ENCODE results near the gene PRPF4. TPM values are rescaled to one million over a fixed set of nuclear protein-coding genes. Genes with fewer than 3 reads are reported as not detected.

Gene PRPF4
- total and polyA plus RNA-seq, 9 of the 15 experiments (the other 6 are each of a cell fraction or from before 2014, with no cell fraction given): 25.8 to 66.0 (median 39.8) TPM

- TF ChIP-seq ATF6 (CRISPR knock-in tag; IDR thresholded peaks at IDR 0.05) (no peak), HMG20B (CRISPR knock-in tag; IDR thresholded peaks at IDR 0.05) (no peak), PKNOX1 (IDR thresholded peaks at IDR 0.05) (peak; percentile 86), FOXJ3 (CRISPR knock-in tag; IDR thresholded peaks at IDR 0.05) (no peak), YBX1 (IDR thresholded peaks at IDR 0.05) (no peak), EWSR1 (IDR thresholded peaks at IDR 0.05; ENCODE audit: borderline replicate concordance, low read depth, partially characterized antibody) (no peak), STAG1 (CRISPR knock-in tag; IDR thresholded peaks at IDR 0.05; ENCODE audit: borderline replicate concordance) (no peak), ADNP (tag; IDR thresholded peaks at IDR 0.05) (no peak), CCAR2 (IDR thresholded peaks at IDR 0.05; ENCODE audit: low read depth, low read length) (no peak), ZSCAN32 (CRISPR knock-in tag; IDR thresholded peaks at IDR 0.05) (no peak), ZFP1 (CRISPR knock-in tag; IDR thresholded peaks at IDR 0.05) (no peak), ZNF24 (IDR thresholded peaks at IDR 0.05) (no peak), GATAD2A (IDR thresholded peaks at IDR 0.05) (no peak)
- TF ChIP-seq, protein P1, sequence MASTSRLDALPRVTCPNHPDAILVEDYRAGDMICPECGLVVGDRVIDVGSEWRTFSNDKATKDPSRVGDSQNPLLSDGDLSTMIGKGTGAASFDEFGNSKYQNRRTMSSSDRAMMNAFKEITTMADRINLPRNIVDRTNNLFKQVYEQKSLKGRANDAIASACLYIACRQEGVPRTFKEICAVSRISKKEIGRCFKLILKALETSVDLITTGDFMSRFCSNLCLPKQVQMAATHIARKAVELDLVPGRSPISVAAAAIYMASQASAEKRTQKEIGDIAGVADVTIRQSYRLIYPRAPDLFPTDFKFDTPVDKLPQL (IDR thresholded peaks at IDR 0.05; ENCODE audit: extremely low read depth, insufficient read length): no peak
- TF ChIP-seq, protein P2, sequence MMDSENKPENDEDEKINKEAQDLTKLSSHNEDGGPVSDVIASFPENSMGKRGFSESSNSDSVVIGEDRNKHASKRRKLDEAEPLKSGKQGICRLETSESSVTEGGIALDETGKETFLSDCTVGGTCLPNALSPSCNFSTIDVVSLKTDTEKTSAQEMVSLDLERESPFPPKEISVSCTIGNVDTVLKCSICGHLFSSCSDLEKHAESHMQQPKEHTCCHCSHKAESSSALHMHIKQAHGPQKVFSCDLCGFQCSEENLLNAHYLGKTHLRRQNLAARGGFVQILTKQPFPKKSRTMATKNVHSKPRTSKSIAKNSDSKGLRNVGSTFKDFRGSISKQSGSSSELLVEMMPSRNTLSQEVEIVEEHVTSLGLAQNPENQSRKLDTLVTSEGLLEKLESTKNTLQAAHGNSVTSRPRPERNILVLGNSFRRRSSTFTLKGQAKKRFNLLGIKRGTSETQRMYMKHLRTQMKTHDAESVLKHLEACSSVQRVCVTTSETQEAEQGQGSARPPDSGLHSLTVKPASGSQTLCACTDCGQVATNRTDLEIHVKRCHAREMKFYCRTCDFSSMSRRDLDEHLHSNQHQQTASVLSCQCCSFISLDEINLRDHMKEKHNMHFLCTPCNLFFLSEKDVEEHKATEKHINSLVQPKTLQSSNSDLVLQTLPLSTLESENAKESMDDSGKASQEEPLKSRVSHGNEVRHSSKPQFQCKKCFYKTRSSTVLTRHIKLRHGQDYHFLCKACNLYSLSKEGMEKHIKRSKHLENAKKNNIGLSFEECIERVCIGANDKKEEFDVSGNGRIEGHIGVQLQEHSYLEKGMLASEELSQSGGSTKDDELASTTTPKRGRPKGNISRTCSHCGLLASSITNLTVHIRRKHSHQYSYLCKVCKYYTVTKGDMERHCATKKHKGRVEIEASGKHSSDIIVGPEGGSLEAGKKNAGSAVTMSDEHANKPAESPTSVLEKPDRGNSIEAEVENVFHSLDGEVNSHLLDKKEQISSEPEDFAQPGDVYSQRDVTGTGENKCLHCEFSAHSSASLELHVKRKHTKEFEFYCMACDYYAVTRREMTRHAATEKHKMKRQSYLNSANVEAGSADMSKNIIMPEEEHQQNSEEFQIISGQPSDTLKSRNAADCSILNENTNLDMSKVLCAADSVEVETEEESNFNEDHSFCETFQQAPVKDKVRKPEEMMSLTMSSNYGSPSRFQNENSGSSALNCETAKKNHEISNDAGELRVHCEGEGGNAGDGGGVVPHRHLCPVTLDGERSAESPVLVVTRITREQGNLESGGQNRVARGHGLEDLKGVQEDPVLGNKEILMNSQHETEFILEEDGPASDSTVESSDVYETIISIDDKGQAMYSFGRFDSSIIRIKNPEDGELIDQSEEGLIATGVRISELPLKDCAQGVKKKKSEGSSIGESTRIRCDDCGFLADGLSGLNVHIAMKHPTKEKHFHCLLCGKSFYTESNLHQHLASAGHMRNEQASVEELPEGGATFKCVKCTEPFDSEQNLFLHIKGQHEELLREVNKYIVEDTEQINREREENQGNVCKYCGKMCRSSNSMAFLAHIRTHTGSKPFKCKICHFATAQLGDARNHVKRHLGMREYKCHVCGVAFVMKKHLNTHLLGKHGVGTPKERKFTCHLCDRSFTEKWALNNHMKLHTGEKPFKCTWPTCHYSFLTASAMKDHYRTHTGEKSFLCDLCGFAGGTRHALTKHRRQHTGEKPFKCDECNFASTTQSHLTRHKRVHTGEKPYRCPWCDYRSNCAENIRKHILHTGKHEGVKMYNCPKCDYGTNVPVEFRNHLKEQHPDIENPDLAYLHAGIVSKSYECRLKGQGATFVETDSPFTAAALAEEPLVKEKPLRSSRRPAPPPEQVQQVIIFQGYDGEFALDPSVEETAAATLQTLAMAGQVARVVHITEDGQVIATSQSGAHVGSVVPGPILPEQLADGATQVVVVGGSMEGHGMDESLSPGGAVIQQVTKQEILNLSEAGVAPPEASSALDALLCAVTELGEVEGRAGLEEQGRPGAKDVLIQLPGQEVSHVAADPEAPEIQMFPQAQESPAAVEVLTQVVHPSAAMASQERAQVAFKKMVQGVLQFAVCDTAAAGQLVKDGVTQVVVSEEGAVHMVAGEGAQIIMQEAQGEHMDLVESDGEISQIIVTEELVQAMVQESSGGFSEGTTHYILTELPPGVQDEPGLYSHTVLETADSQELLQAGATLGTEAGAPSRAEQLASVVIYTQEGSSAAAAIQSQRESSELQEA (IDR thresholded peaks at IDR 0.05; ENCODE audit: low read depth): no peak; the same call in 1 of the 2 replicates
These were observed at the start of gene PRPF4, which contains the start of gene CDC26 (continued) for GRCh38 chr9:113275157-113276131.

All from K562 (cell line).